Ascending aorta (tissue), 2 donors: ENCODE data around the gene TMEM254. TPM values are rescaled to one million over a fixed set of nuclear protein-coding genes. Genes with fewer than 3 reads are reported as not detected.

Source experiments
- DNase-seq, 2 donors: peaks; one replicate each; pipeline ENCODE4 v3.0.0-alpha.2; 2019; ENCODE audit warnings: low spot score in 2 of 2
- H3K27ac ChIP-seq, 2 donors: fragments of 200-600 bp; sonication (generic); one replicate each; pipeline ENCODE4 v1.5.1; 2016 to 2017; ENCODE audit warnings: mild to moderate bottlenecking in 1 of 2
- H3K27me3 ChIP-seq: fragments of 200-600 bp; sonication (generic); one replicate; pipeline ENCODE4 v1.5.1; 2017
- H3K36me3 ChIP-seq, 2 donors: fragments of 200-600 bp; sonication (generic); one replicate each; pipeline ENCODE4 v1.5.1; 2016
- H3K4me1 ChIP-seq, 2 donors: fragments of 200-600 bp; sonication (generic); one replicate each; pipeline ENCODE4 v1.5.1; 2016 to 2017; ENCODE audit warnings: mild to moderate bottlenecking in 1 of 2
- H3K4me3 ChIP-seq, 2 donors: fragments of 200-600 bp; sonication (generic); one replicate each; pipeline ENCODE4 v1.5.1; 2016 to 2017; ENCODE audit warnings: mild to moderate bottlenecking in 1 of 2
- H3K9me3 ChIP-seq, 2 donors: fragments of 200-600 bp; sonication (generic); one replicate each; pipeline ENCODE4 v1.5.1; 2016
- CTCF ChIP-seq, 3 experiments: fragments of 200-600 bp in 2 of 3; fragments of 450-650 bp in 1 of 3; sonication (generic) in 2 of 3; IDR thresholded peaks; one replicate each; pipeline ENCODE4 v1.5.1; 2016 to 2019; ENCODE audit warnings: antibody characterized with exemption in 3 of 3, mild to moderate bottlenecking in 1 of 3, moderate library complexity in 1 of 3
- intact Hi-C: fragments of 100-400 bp; cut with DNase I; formaldehyde crosslinking; loops from one replicate; pipeline ENCODE4 v1.15.1; 2023
- total RNA-seq: library from RNA; depleted of rRNA; stranded (reverse); fragments of >200 nt; gene quantifications from one replicate; pipeline ENCODE4 v1.1.0, GENCODE V29; 2016

Gene TMEM254
- total RNA-seq, 1 donor from 2014 or later: 2.4 TPM

DNA sequence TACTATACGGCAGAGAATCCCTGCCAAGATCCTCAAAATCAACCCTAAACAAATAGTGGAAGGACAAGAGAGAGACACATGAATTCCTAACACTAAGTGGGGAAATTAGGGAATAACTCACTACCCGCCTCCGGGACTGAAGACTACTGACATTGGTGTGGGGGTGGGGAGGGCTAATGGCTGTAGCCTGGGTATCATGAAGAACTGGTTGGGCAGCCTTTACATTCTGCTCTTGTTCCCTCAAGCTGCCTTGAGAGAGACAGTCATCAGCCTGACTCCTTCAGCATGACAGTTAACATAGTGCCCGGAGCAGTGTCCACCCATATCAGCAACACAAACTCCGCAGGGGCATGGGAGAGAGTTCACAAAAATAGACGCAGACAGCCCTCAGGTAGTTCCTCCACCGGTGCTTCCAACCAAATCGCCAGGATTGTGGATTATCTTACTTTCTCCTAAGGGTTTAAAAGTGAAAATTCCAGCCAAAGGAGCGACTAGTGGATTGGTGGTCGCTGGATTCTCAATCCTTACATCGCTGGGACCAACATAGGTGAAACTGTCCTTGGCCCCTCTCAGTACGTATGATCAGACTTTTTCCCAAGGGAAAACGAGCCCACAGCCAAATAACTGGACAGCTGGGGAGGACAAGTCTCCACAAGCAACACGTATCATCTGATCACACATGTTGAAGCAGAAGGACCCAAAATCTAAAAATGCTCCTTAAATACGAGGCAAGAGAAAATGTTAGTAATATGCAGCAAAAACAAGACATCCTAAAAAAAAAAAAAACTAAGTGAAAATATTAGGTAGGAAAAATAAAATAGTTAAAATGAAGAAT is 22.6 kb downstream of the TMEM254 start:
- Histone ChIP-seq H3K4me1 (peaks cover 0 to 8% of the 10 kb centered on the region in 2 donors), H3K27me3 (no peaks in the 10 kb centered on the region), H3K36me3 (no peaks in the 10 kb centered on the region), H3K4me3 (no peak overlapping the region), H3K27ac (no peak overlapping the region), H3K9me3 (no peaks in the 10 kb centered on the region)
- no peak for DNase-seq
- TF ChIP-seq CTCF (IDR thresholded peaks at IDR 0.05): no peak
- intact Hi-C loops: no loop called here

DNA sequence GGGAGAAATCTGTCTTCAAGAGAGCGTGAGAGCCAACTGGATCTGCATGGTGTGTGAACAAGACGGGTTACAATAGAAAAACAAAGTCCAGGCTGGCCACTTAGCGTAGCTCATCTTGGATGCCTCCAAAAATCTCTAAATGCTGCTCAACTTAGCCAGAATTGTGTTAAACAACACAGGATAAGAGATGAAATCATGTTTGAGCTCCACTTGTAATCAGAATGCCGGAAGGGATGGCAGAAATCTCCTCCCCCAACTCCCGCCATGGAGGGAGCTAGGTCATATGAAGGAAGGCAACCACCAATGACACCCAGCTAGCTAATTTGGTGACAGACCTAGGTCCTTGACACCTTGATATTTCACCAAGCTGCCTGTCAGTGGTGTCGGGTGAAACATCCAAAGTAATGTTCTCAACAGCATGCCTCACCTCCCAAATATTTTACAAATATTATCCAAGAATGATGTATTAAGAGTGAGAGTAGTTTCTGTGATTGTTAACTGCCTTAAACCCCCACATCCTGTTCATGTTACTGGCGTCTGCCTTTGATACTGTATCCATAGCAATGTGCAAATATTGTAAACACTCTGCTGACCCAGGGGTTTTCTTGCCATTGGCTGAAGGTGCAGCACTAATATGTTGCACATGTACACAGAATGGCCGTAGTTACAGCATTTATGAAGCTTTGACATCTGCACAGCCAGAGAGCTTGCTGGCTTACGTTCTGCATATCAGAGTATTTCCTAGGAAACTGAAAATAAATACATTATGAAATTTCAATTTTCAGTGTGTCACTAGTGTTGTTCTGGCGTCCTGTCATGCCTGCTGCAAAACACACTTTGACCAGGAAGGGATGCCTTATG is 25.8 kb downstream of the TMEM254 start:
- Histone ChIP-seq H3K36me3 (no peaks in the 10 kb centered on the region), H3K27me3 (no peaks in the 10 kb centered on the region), H3K9me3 (peaks cover 0 to 5% of the 10 kb centered on the region in 2 donors), H3K27ac (peak overlapping the region; percentile 50 to 61), H3K4me3 (peak overlapping the region in 1 of 2 donors; percentile 27), H3K4me1 (peaks cover 0 to 8% of the 10 kb centered on the region in 2 donors)
- no peak for TF ChIP-seq CTCF (IDR thresholded peaks at IDR 0.05)
- no peak for DNase-seq
- intact Hi-C loops: loop anchor here (1.0 kb wide), 1 partner anchor 26 kb away; the partner anchor contains the start of gene TMEM254

DNA sequence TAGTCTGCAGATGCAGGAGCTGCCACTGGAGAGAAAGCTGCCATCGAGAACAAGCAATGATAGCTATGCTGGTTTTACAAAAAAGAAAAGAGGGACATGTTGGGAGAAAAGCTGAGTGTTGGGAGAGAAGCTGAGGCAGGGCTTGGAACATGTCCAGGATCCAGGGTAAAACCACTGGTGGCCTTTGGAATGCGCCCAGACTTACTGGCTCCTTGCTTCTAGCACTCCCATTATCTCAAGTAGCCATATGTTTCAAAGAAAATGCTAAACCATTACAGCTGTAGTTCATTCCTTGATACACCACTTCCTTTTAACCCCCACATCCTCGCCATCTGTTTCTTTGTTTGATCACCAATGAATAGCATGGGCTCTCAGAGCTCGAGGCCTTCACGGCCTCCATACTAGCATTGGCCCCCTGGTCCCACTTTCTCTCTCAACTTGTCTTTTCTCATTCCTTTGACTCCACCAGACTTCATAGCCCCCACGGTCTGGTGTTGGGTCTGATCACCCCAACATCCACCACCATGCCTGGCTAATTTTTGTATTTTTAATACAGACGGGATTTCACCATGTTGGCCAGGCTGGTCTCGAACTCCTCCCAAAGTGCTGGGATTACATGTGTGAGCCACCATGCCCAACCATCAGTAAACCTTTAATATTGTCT is 30.2 kb downstream of the TMEM254 start:
- no peak overlapping the region for H3K4me3 ChIP-seq
- TF ChIP-seq CTCF (IDR thresholded peaks at IDR 0.05): no peak
- H3K4me1 ChIP-seq: peaks cover 0 to 8% of the 10 kb centered on the region in 2 donors
- H3K27me3 ChIP-seq: no peaks in the 10 kb centered on the region
- H3K27ac ChIP-seq: no peak overlapping the region
- DNase-seq: no peak
- H3K36me3 ChIP-seq: no peaks in the 10 kb centered on the region
- intact Hi-C loops: no loop called here
- peaks cover 0 to 5% of the 10 kb centered on the region in 2 donors for H3K9me3 ChIP-seq

DNA sequence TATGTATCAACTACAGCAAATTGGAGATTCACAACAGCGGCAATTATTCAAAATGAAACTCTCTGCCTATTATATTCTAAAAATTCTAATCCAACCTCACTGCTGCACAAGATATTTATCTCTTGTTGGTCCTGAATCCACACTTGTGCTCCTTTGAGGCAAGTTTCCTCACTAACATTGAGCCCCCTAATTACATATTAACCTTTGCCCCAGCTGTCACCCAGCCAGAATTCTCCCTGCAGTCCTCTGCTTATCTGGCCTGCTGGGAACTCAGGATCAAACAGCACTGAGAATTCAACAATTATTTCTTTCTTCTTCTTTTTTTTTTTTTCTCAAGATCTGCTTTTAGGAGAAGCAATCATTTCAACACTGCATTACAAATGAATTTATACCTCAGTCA is 32.5 kb downstream of the TMEM254 start:
- peak overlapping the region in 1 of 2 donors; percentile 49 for H3K27ac ChIP-seq
- no peak overlapping the region for H3K4me3 ChIP-seq
- intact Hi-C loops: no loop called here
- H3K36me3 ChIP-seq: no peaks in the 10 kb centered on the region
- TF ChIP-seq CTCF (IDR thresholded peaks at IDR 0.05): no peak
- no peaks in the 10 kb centered on the region for H3K27me3 ChIP-seq
- no peak for DNase-seq
- H3K4me1 ChIP-seq: peaks cover 0 to 2% of the 10 kb centered on the region in 2 donors
- peaks cover 0 to 5% of the 10 kb centered on the region in 2 donors for H3K9me3 ChIP-seq

DNA sequence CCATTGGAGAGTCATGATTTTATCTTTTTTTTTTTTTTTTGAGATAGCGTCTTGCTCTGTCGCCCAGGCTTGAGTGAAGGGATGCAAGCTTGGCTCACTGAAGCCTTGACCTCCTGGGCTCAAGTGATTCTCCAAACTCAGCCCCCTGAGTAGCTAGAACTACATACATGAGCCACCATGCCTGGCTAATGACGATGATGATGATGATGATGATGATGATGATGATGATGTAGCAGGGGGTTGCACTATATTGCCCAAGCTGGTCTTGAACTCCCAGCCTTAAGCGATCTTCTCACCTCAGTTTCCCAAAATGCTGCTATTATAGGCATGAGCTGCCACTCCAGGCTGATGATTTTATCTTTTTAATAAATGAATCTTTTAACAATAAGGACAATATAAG is 40.2 kb downstream of the TMEM254 start:
- H3K27ac ChIP-seq: no peak overlapping the region
- intact Hi-C loops: no loop called here
- DNase-seq: no peak
- H3K4me3 ChIP-seq: no peak overlapping the region
- no peaks in the 10 kb centered on the region for H3K4me1 ChIP-seq
- H3K36me3 ChIP-seq: no peaks in the 10 kb centered on the region
- H3K9me3 ChIP-seq: no peaks in the 10 kb centered on the region
- TF ChIP-seq CTCF (IDR thresholded peaks at IDR 0.05): no peak
- no peaks in the 10 kb centered on the region for H3K27me3 ChIP-seq
